ENCODE results near the gene PHACTR3.

DNA sequence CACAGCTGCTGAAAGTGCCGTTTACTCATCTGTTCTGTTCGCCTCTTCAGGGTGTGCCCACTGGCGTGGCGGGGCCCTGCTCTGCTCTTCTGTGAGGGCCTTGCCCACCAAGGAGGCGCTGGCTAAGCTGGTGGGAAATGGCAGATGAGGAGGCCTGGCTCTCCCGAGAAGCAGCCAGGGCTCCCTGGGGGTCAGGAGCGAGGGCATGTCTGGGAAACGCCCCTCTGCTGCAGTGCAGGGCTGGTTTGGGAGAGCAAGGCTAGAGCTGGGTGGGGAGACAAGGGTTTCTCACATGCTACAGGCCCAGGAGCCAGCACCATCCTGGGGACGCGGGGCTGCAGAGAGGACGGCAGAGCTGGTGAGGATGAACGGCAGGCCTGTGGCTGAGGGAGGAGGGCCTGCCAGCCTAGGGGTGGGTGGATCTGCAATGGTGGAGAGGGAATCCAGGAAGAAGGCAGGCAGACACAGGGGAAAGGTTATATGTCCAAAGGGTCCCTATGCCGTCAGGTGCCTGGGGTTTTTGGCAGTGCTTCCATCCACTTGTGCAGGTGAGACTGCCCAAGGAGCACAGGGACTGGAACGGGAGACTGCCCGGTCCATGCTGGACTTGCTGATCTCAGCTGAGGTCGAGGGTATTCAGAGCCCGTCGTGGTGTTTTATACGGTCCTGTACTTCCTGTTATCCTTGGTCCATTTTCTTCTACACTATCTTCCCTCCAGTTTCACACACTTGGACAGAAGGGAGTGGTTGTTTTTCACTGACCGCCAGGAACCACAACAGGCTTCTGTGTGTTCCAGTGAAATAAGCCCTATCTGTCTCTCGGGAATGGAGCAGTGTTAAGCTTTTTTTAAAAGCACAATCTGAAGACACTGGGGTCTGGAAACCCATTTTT lies 209.9 kb downstream of the PHACTR3 start:
- TF ChIP-seq CTCF (IDR thresholded peaks at IDR 0.05) (no peak), POLR2A (IDR thresholded peaks at IDR 0.05) (no peak), POLR2AphosphoS5 (IDR thresholded peaks at IDR 0.05) (no peak), EP300 (IDR thresholded peaks at IDR 0.05) (no peak)
